Activated CD4-positive, CD25-positive, alpha-beta regulatory T cell treated with anti-CD3 and anti-CD28 coated beads, Interleukin-2, amount 50 U/mL, for 24 hours (primary cell): ENCODE measurements around the gene IL1RAPL1.

ENCODE experiments used
- ATAC-seq, 2 donors: fragments of 150-1000 bp; cut with Tn5 transposase; one replicate each; pipeline ENCODE4 v1.10.0; 2021; ENCODE audit warnings: mild to moderate bottlenecking in 1 of 2, moderate library complexity in 1 of 2

IL1RAPL1 gene

GRCh38 chrX:28586981-28587551 lies at the start of gene IL1RAPL1:
TSS of gene IL1RAPL1 (plus strand) at chrX:28587446.
- no peak for ATAC-seq

DNA sequence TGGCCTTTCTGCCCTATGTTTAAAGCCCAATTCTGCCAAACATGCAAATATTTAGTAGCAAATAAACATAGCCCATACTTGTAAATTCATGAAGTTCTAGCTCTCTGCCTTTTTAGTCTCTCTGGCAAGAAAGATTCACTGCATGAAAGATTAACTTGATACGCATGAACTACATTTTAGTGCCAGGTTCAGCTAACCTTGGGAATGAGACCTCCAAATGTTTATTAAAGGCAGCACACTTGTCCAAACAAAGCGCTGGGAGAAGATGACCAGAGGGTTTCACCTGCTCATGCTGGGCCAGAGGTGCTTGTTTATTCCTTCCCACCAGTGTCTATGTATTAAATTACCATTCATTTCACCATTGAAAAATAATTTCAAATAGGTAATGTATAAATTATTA lies 44.5 kb upstream of the IL1RAPL1 start:
- no peak for ATAC-seq

DNA sequence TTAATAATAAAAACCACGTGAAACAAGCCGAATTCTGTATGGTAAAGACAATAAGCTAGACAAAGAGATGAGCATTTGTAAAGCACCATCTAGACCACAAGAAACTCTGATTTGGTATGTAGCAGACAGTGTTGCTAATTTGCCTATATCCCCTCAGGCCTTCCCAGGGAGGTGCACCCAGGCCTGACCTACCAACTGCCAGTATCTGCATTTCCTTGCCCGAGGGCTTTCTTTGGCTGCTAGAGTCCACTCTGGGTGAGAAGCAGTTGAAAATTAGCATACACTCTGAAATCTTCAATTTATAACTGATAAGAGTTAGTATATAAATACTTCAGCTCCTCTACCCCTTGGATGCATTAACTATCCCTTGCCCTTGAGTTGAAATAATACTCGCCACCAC lies 37.4 kb upstream of the IL1RAPL1 start:
- no peak for ATAC-seq

DNA sequence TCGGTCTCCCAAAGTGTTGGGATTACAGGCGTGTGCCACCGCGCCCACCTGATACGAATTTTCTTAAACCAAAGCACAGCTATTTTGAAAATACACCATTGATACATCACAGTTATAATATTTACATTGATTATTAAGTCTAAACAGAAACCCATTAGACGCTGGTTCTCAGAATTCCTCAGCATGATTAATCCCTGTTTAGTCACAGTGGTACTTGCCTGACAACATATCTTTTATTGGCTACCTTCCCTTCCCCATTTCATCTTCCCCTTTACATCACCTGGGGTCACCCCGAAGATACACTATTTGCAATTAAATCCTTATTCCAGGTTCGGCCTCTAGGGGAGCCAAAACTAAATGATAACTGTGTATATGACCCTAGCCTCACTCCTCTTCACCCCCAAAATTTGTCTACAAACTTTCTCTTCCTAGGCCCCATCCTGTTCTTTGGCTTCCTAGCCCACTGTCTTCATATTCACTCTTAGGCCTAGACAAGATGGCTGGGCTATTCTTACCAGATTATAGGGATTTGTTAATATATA lies 36.8 kb upstream of the IL1RAPL1 start:
- no peak for ATAC-seq

GRCh38 chrX:28552322-28552721 lies 34.9 kb upstream of the IL1RAPL1 start:
- ATAC-seq = no peak

DNA sequence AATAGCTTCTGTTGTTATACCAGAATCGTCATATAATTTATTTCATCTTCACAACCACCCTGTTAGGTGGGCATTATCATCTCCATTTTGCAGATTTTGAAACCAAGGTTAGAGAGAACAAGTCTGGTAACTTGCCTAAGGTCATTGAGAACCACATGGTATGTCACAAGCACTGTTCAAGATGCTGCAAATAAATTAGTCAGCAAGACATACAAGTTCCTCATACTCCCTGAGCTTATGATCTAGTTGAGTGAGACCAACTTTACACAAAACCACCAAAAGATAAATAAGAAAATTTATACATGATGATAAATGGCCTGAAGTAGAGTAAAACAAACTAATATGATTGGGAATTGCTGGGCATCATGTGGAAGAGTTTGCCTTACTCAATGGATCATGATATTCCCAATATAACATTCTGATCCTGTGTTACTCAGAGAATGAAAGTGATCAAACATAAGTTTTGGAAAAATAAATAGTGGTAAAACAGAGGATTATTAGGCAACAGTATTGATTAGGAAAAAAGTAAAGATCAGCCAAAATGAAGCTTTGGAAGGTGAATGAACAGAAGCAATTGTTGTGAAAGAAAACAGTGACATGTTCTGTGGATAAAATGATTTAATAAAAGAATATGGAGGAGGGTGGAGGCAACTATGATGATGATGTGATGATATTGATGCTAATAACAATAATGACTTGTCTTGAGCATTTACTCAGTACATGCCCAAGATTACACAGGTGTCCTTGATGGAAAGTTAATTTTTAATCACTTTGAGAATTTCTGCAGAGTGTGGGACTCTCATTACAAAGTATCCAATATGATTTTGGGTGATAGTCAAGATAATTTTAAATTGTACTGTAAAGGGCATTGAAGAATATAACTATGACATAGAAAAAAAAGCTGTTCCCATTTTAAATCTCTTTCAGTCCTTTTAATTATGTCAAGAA lies 34.1 kb upstream of the IL1RAPL1 start:
- no peak for ATAC-seq

- ATAC-seq = no peak
Observed at GRCh38 chrX:28576117-28576516, 11.1 kb upstream of the IL1RAPL1 start.

- no peak for ATAC-seq
Observed at GRCh38 chrX:28581522-28581921, 5.7 kb upstream of the IL1RAPL1 start.

DNA sequence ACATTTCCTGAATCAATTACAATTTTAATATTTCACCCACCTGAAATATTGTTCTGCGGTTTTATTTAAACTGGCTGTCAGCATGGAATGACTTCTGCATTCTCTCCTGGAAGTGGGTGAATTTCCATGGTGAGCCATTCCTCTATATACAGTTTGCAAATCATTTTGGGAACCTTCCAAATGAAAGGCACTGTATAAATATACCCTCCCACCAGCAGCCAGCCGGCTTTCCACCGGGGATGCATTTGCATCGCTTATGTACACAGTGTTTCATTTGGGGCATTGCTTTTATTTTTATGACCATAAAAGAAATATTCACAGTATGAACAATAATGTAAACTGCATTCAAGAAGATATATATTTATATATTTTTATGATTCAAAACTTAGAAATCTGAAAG lies 4.7 kb upstream of the IL1RAPL1 start:
- no peak for ATAC-seq

GRCh38 chrX:28584025-28584424 lies 3.2 kb upstream of the IL1RAPL1 start:
- no peak for ATAC-seq

- ATAC-seq = no peak
Observed at GRCh38 chrX:28585767-28586166, 1.5 kb upstream of the IL1RAPL1 start.

- no peak for ATAC-seq
Observed at GRCh38 chrX:28586286-28586685, 960 bp upstream of the IL1RAPL1 start.

DNA sequence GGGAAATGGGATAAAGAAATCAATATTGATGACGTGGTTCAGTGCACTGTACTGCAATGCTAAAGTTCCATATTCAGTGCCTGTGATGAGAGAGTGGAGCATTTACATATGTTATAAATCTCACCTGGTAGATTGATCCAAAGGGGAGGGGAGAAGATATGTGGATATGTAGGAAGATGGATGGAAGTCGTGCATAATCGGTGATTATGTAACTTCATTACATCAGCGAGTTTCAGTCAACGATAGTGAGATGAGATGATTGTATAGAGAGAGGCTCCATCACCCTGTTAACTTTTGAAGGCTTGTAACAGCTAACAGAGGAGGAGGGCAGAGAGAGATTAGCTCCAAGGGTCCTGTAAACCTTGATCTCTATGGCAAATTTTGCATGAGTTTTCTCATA lies 1.8 kb downstream of the IL1RAPL1 start:
- no peak for ATAC-seq

DNA sequence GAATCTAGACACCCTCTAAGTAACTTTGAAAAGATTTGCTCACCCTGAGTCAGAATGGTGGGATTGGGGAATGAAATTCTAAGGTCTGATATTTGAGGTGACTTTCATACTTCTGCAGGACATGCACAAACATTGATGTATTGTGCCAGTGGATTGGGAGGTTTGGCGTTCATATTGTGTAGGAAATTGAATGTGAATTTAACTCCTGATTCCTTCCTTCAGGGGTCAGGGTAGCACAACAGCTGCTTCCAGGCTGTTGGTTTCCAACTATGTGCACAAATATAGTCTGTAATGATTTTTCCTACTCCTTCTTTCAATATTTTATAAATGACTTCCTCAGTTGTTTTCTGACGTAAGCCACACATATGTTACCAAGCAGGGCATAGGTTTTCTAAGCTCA lies 3.1 kb downstream of the IL1RAPL1 start:
- ATAC-seq = no peak

- no peak for ATAC-seq
Observed at GRCh38 chrX:28591542-28591941, 4.3 kb downstream of the IL1RAPL1 start.

GRCh38 chrX:28595346-28595745 lies 8.1 kb downstream of the IL1RAPL1 start:
- no peak for ATAC-seq

DNA sequence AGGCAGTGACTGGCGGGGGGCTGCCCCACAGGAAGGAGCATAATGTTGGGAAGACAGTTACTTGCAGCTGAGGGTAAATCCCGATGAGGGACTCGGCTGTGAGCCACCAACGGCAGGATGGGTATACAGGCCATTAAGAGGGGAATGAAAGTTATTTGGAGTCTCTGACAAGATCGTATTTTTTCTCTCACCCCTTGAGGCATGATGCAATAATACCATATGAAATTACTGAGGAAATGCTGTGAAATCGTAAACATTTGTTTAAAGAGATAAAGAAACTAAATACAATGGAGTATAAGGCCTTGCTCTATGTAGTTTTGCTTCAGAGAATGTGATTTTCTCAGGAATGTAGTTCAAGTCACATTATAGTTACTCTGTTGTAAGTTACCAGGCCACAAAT lies 12.7 kb downstream of the IL1RAPL1 start:
- ATAC-seq = no peak

DNA sequence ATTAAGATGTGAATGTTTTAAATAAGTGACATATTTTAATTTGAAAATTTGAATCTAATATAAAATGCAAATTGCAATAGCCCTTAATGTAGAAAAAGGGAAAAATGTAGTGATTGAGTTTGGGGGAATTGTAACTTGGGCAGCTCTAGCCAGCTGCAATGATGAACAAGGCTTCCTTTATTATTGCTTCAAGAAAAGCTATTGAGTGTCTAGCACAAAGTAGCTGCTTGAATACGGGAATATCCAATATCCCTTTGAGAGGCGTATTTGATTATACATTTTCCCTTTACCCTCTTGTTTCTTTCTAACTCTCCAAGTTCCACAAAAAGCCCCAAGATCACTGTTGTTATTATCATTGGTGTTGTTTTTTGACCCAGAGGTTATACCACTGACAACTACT lies 21.8 kb downstream of the IL1RAPL1 start:
- no peak for ATAC-seq

DNA sequence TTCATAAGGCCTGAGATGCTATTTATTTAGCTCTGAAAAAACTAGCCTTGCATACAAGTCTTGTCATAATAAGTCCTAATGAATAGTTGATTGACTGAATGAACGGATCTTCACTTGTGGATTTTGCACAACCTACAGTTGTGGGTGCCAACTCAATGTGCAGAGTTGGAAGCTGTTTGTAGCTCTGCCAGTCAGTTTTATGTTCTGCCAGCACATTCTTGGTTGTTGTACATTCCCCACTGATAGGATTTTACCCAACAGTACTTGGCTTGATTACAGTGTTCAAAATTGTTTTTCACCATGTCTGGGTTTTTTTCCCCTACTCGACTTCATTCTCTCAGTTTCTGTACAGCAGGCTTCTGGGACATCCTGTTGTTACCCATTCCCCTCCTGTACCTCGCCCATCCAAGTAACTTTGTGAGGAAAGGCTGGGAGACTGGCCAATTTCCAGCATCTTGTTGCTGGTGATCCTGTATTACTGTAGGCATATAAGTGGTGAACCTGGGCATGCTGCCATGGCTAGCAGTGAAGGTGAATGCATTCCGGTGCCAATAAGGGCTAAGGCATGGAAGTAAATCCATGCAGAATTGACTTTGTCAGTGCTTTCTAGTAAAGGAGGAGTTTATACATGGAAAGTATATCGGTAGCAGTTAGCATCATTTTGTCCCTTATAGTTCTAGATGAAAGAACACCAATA lies 22.8 kb downstream of the IL1RAPL1 start:
- ATAC-seq = no peak

DNA sequence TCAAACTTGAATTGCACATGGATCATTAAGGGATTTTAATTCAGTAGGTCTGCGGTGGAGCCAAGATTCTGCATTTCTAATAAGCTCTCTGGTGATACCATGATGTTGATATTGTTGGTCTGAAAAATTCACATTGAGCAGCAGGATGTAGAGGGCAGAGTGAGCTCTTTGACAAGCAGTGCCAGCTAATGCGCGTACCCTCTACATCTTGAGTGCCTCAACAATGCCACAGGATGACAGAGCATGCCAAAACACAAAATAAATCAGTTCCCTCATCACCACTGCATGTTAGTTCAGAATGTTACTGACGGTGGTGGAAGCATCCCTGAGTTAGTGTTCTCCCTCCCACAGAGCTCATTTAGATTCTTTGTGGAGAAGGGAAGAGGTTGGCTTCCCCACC lies 23.5 kb downstream of the IL1RAPL1 start:
- ATAC-seq = no peak

DNA sequence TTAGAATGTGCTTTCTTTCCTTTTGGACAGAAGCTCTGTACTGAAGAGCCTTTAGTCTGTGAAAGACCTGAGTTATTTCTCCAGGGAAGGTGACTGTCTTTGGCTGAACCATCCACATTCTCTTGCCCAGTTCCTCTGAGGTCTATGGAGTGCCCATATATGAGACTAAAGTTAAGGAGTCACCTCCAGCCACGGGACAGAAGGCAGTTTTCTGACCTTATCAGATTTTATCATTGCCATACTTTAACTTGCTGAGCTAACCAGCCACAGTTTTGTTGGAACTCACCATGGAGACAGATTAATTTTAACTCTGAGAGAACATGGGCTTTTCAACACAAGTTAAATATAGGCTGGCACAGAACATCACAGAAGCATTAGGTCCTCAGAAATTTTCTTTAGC lies 26.3 kb downstream of the IL1RAPL1 start:
- no peak for ATAC-seq

GRCh38 chrX:28625223-28625622 lies 38.0 kb downstream of the IL1RAPL1 start:
- ATAC-seq = no peak

- ATAC-seq = no peak
Observed at GRCh38 chrX:28626515-28626914, 39.3 kb downstream of the IL1RAPL1 start.

DNA sequence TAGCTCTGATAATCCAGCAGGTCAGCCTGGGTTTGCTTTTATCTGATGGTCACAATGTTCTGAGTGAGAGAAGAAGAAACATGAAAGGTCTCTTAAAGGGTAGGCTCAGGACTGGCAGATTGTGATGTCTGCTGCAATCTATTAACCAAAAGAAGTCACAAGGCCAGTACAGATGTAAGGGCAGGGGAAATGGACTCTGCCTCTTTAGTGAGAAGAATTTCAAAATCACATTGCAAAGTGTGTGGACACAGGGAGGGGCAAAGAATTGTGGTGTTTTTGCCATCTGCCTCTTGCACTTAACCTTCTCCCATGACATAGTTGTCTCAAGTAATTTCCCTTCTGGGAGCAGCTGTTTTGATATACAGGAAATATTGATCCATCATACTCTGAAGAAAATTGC lies 40.9 kb downstream of the IL1RAPL1 start:
- ATAC-seq = no peak
